Uterus (tissue), 2 donors: ENCODE data around the gene MTUS2.

Experiments used
- CTCF ChIP-seq, 4 experiments: fragments of 200-600 bp in 2 of 4; fragments of 450-650 bp in 2 of 4; sonication (generic) in 2 of 4; IDR thresholded peaks; one replicate each; pipeline ENCODE4 v1.5.1; 2016 to 2019; ENCODE audit warnings: antibody characterized with exemption in 4 of 4, mild to moderate bottlenecking in 2 of 4, moderate library complexity in 1 of 4
- POLR2A ChIP-seq, 2 donors: fragments of 450-650 bp; IDR thresholded peaks; one replicate each; pipeline ENCODE4 v1.6.1; 2016; ENCODE audit warnings: antibody characterized with exemption in 2 of 2, mild to moderate bottlenecking in 1 of 2, moderate library complexity in 1 of 2

GRCh38 chr13:28831117-28831516 is 11.0 kb downstream of the MTUS2 start:
- TF ChIP-seq CTCF (IDR thresholded peaks at IDR 0.05) (no peak), POLR2A (IDR thresholded peaks at IDR 0.05) (no peak)
